K562 (cell line): ENCODE data around the gene VSTM2B. TPM values are rescaled to one million over a fixed set of nuclear protein-coding genes. Genes with fewer than 3 reads are reported as not detected.
A peak's percentile ranks its signal among the peaks of the same experiment; 100 is the strongest.

Experiments used
- ATF1 ChIP-seq, 2 experiments: fragments of 450-650 bp in 1 of 2; IDR thresholded peaks; 2 replicates each; pipeline ENCODE4 v1.6.1; 2016; ENCODE audit warnings: missing compliant biosample characterization in 1 of 2, missing genetic modification characterization in 1 of 2
- CHD7 ChIP-seq: fragments of 200-600 bp; sonication (generic); IDR thresholded peaks from one replicate; pipeline ENCODE4 v1.6.1; 2012; ENCODE audit warnings: mild to moderate bottlenecking, low read depth, low read length, inconsistent platforms
- DDX20 ChIP-seq: fragments of 450-650 bp; IDR thresholded peaks from 2 replicates; pipeline ENCODE4 v1.6.1; 2016; ENCODE audit warnings: missing genetic modification characterization, low read depth, mild to moderate bottlenecking, missing compliant biosample characterization, moderate library complexity
- E4F1 ChIP-seq: fragments of 250-450 bp; sonication (Bioruptor Pico); IDR thresholded peaks from 2 replicates; pipeline ENCODE4 v1.5.0; 2021; ENCODE audit warnings: mild to moderate bottlenecking, borderline replicate concordance
- GATAD2B ChIP-seq: fragments of 450-650 bp; IDR thresholded peaks from 2 replicates; pipeline ENCODE4 v1.6.1; 2017; ENCODE audit warnings: mild to moderate bottlenecking, borderline replicate concordance
- MAFK ChIP-seq: IDR thresholded peaks from 2 replicates; pipeline ENCODE4 v1.6.1; 2011; ENCODE audit warnings: low read length, improper control_type of control experiment
- PKNOX1 ChIP-seq: fragments of 450-650 bp; IDR thresholded peaks from 2 replicates; pipeline ENCODE4 v1.6.1; 2016
- ZNF140 ChIP-seq: fragments of 250-450 bp; sonication (Bioruptor Pico); IDR thresholded peaks from 2 replicates; pipeline ENCODE4 v1.8.0; 2021; ENCODE audit warnings: moderate library complexity, mild to moderate bottlenecking, inconsistent platforms
- ZNF217 ChIP-seq: sonication (generic); formaldehyde crosslinking; IDR thresholded peaks from 2 replicates; pipeline ENCODE4 v1.8.0; 2022; ENCODE audit warnings: mild to moderate bottlenecking, missing genetic modification reagents
- ZNF655 ChIP-seq: fragments of 250-450 bp; sonication (Bioruptor Pico); IDR thresholded peaks from 2 replicates; pipeline ENCODE4 v1.5.0; 2021
- ZNF778 ChIP-seq: fragments of 450-650 bp; formaldehyde crosslinking; IDR thresholded peaks from 2 replicates; pipeline ENCODE4 v1.4.0; 2020; ENCODE audit warnings: mild to moderate bottlenecking, moderate library complexity
- polyA plus RNA-seq, 8 experiments: library from polyadenylated mRNA; depleted of rRNA in 4 of 8; stranded (reverse) in 5 of 8; unstranded in 3 of 8; fragments of >200 nt; fragmentation: Nextera tagmentation in 2 of 8; fragmentation: Illumina TruSeq in 1 of 8; extraction: Ambion mirVana in 2 of 8; extraction: Trizol in 1 of 8; gene quantifications; 2 replicates each; pipeline versions ENCODE4 v1.2.1 to v1.2.3, GENCODE V29; 2011 to 2014; ENCODE audit warnings: inconsistent platforms in 1 of 8, missing spikeins in 1 of 8
- total RNA-seq, 7 experiments: library from RNA; depleted of rRNA in 6 of 7; stranded (reverse); fragments of >200 nt in 6 of 7; fragmentation: Illumina TruSeq in 2 of 7; extraction: Trizol in 2 of 7; gene quantifications; 2 replicates each; pipeline versions ENCODE4 v1.2.1 to v1.2.3, GENCODE V29; 2011 to 2021; ENCODE audit warnings: low replicate concordance in 1 of 7

Gene VSTM2B
- total and polyA plus RNA-seq, 9 of the 15 experiments (the other 6 are each of a cell fraction or from before 2014, with no cell fraction given) = not detected

GRCh38 chr19:29605653-29606419 is 80.0 kb downstream of the VSTM2B start, which contains the start of gene POP4 (continued):
- TF ChIP-seq CHD7 (no peak), ZNF140 (CRISPR knock-in tag) (no peak), ZNF778 (CRISPR knock-in tag) (no peak), ZNF217 (CRISPR knock-in tag) (no peak), MAFK (no peak), PKNOX1 (peak; percentile 30), ZNF655 (CRISPR knock-in tag) (no peak), E4F1 (CRISPR knock-in tag) (peak; percentile 28; the same call in 1 of the 2 replicates), ATF1 (CRISPR knock-in tag; IDR thresholded peaks at IDR 0.05) (peak; percentile 98), ATF1 (tag; IDR thresholded peaks at IDR 0.05) (peak; percentile 100), DDX20 (no peak), GATAD2B (no peak)
